Stomach (tissue), 4 donors: ENCODE results near the gene DHX8.

Experiments used
- CTCF ChIP-seq, 7 experiments: fragments of 450-650 bp in 4 of 7; fragments of 200-600 bp in 3 of 7; sonication (generic) in 3 of 7; IDR thresholded peaks; one replicate each; pipeline ENCODE4 v1.5.1; 2016 to 2019; ENCODE audit warnings: antibody characterized with exemption in 7 of 7, control low read depth in 2 of 7, mild to moderate bottlenecking in 1 of 7
- EP300 ChIP-seq: sonication (generic); formaldehyde crosslinking; IDR thresholded peaks from one replicate; pipeline ENCODE4 v1.6.1; 2017; ENCODE audit warnings: antibody characterized with exemption
- POLR2A ChIP-seq, 4 donors: fragments of 450-650 bp; IDR thresholded peaks; one replicate each; pipeline ENCODE4 v1.6.1; 2016; ENCODE audit warnings: antibody characterized with exemption in 4 of 4, control low read depth in 2 of 4, mild to moderate bottlenecking in 1 of 4, moderate library complexity in 1 of 4
- POLR2AphosphoS5 ChIP-seq, 3 donors: sonication (generic); formaldehyde crosslinking; IDR thresholded peaks; one replicate each; pipeline ENCODE4 v1.6.1; 2016; ENCODE audit warnings: antibody characterized with exemption in 3 of 3

GRCh38 chr17:43526886-43527648, 43.3 kb downstream of the DHX8 start:
- TF ChIP-seq CTCF (IDR thresholded peaks at IDR 0.05) (no peak), POLR2AphosphoS5 (IDR thresholded peaks at IDR 0.05) (no peak), POLR2A (IDR thresholded peaks at IDR 0.05) (no peak), EP300 (no peak)
